A673 (cell line): Measurements from ENCODE around the gene SMARCC2.

Source experiments
- CTCF ChIP-seq: fragments of 300-800, 200-600 bp; sonication (generic); conservative IDR thresholded peaks from 2 replicates; pipeline ENCODE4 v1.5.1; 2017; ENCODE audit warnings: low read depth, mild to moderate bottlenecking, antibody characterized with exemption, low read length, moderate library complexity, mixed read lengths
- EZH2 ChIP-seq: fragments of 200-600 bp; sonication (generic); IDR thresholded peaks from 2 replicates; pipeline ENCODE4 v1.6.1; 2017; ENCODE audit warnings: borderline replicate concordance, low read depth, mild to moderate bottlenecking, mixed read lengths, antibody characterized with exemption, low read length; ENCODE audit not compliant: poor library complexity, severe bottlenecking

DNA sequence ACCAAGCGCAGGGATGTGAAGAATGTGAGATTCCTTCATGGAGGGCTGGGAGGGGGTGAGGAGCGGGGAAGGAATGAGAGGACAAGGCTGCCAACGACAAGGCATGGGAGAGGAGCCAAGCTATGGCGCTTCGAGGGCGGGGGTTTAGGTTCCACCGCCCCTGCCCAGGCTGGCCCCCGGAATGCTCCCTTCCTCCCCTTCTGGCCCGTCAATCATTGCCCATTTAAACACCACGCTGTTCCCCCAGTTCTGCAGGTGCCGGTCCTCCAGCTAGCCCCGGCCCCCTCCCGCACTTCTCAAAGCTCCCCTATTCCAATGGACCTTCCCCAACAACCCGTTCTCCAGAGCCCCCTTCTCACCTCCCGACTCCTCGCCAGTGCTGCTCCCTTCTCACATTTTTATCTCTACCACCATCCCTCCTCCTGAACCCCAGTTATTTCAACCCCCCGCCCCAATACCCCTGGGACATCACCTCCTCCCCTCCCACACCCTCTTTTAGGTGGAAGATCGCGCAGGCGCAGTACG lies 32.0 kb upstream of the SMARCC2 start:
- TF ChIP-seq CTCF (no peak), EZH2 (no peak)
